HPDE6-E6E7 (cell line): ENCODE results near the gene SIGLECL1.
"Not testable (repeated sequence)": the region's sequence is repeated elsewhere in the genome, so short reads cannot be mapped to it uniquely, and the experiment has no call there.

Experiments
- DNase-seq: peaks from one replicate; pipeline ENCODE4 v3.0.0; 2011; ENCODE audit warnings: missing footprints; ENCODE audit errors: extremely low spot score

The SIGLECL1 gene

DNA sequence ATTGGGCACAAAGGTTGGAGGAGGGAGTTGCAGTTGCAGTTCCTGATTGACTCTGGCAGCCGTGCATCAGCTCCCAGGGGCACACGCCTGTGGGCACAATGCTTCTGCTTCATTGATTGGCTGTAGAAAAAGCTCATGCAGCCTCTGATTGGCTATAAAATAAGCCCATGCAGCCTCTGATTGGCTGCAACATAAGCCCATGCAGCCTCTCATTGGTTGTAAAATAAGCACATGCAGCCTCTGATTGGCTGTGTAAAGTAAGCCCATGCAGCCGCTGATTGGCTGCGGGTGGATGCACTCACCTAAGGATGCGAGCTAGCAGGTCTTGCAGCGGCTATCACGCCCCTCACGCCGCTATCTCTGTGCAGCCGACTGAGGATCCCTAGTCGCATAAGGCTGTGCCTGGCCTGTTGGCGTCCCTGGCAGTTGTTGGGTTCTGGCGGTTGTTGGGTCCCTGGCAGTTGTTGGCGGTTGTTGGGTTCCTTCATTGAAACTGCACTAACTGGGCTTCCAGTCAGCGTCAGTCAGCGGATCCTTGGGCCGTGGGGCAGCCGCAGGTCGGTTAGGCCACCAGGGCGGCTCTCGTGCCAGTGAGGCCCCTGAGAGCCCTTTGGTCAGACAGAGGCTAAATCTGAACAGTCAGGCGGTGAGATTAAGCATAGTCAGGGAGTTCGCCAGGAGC, at the start of gene SIGLECL1:
TSS of gene SIGLECL1 (plus strand) at position 295 of the 682 bp plus-strand sequence. CDS start 12,993 bp downstream, outside the sequence.
- no peak for DNase-seq

DNA sequence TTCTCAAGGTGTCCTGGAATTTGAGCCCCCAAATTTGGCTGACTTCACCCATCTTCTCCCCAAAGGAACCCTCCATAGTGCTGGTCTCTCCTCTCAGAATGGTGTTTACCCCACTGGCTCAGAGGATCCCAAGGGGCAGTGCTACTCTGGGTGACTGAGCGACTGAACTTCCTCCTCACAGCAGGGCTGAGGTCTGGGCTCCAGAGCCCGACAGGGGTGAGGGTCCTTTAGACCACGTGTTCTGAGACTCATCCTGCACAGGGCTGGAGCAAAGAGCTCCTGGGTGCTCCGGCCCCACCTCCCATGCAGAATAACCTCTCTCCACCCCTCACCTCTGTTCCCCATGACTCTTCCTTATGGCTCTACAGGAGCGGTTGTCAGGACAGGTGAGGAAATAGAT, 49.2 kb upstream of the SIGLECL1 start:
- no peak for DNase-seq

DNA sequence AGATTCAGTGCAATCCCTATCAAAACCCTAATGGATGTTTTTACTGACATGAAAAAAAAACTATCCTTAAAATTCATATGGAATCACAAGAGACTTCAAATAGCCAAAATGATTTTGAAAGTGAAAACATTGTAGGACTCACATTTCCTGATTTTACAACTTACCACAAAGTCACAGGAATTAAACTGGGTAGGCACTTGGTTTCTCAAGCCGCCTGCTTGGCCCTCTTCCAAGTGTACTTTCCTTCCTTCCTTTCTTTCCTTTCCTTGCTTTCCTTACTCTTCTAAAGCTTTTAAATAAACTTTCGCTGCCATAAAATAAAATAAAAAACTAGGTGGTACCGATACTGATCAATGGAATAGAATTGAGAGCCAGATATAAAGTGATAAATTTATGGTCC, 47.0 kb upstream of the SIGLECL1 start:
- no peak for DNase-seq

DNA sequence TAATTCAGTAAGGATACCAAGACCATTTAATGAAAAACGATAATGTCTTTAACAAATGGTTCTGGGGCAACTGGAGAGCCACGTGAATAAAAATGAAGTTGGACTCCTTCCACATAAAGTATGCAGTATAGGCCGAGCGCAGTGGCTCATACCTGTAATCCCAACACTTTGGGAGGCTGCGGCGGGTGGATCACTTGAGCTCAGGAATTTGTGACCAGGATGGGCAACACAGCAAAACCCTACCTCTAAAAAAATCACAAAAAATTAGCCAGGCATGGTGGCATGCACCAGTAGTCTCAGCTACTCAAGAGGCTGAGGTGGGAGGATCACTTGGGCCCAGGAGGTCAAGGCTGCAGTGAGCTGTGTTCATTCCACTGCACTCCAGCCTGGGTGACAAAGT, 46.6 kb upstream of the SIGLECL1 start:
- DNase-seq = no peak

DNA sequence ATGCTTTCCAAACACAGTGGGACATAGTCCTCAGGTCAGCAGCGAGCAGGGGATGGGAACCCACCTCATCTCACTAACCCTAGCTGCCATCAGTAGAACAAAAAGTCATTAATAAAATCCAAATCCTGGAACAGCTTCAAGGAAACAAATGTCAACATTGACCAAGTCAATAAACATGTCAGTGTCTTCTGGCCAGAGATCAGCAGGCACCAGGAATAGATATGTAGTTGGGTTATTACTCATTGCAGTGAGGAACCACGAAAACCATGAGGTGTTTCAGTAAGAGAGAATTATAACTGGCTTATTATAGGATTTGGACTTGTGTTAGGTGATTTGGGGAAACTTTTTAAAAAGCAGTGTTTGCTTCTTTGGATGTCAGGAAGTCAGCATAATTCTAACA, 43.1 kb upstream of the SIGLECL1 start:
- DNase-seq = no peak

DNA sequence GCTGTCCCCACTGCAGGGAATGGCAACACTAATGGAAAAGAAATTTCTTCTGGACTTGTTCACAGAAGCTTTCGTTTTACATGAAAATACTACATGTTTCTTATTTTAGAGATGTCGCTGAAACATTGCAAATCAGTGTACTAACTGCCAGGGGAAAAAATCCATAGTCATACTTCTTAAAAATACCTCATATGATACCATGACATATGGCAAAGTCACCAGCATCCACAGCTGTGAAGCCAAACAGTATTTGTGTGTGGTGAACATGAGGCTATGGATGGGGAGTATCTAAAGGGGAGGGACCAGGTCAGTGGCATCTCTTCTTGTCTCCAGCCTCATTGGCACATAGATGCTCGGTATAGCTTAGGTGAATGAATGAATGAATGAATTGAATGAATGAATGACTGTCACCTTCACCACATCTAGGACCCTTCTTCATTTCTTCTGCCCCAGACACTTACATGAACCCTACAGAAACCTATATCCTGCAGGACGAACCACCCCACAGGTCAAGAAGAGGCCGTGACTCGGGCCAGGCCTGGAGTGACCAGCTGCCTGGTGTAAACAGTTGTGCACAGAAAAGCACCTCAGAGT, 40.6 kb upstream of the SIGLECL1 start:
- DNase-seq = no peak

DNA sequence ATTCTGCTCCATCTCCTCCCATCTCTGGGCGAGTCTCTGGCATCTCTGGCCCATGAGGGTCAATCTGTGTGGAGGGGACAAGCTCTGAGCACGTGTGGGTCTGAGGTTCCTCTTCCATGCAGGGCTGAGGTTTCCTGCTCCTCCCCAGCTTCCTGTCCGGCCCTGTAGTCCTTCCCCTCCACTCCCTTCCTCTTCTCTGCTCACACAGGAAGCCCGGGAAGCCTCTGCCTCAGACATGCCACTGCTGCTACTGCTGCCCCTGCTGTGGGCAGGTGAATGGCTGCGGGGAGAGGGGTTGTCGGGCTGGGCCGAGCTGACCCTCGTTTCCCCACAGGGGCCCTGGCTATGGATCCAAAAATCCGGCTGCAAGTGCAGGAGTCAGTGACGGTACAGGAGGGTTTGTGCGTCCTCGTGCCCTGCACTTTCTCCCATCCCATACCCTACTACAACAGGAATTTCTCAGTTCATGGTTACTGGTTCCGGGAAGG, 40.0 kb upstream of the SIGLECL1 start:
- DNase-seq = not testable (repeated sequence)

DNA sequence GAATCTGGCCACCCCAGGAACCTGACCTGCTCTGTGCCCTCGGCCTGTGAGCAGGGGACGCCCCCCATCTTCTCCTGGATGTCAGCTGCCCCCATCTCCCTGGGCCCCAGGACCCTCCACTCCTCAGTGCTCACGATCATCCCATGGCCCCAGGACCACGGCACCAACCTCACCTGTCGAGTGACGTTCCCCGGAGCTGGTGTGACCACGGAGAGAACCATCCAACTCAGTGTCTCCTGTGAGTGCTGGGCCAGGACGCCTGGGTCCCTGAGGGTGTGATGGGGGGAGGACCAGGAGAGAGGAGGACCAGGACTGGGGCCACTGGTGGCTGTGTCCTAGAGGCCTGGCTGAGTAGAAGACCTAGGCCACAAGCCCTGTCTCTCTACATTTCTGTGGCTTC, 39.0 kb upstream of the SIGLECL1 start:
- DNase-seq = no peak

DNA sequence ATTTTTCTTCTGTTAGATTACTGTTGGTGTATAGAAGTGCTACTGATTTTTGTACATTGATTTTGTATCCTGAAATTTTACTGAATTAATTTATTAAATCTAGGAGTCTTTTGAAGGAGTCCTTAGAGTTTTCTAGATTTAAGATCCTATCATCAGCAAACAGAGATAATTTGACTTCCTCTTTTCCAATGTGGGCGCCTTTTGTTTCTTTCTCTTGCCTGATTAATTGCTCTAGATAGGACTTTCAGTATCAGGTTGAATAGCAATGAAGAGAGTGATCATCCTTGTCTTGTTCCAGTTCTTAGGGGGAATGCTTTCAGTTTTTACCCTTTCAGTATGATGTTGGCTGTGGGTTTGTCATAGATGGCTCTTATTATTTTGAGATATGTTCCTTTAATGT, 31.6 kb upstream of the SIGLECL1 start:
- no peak for DNase-seq

DNA sequence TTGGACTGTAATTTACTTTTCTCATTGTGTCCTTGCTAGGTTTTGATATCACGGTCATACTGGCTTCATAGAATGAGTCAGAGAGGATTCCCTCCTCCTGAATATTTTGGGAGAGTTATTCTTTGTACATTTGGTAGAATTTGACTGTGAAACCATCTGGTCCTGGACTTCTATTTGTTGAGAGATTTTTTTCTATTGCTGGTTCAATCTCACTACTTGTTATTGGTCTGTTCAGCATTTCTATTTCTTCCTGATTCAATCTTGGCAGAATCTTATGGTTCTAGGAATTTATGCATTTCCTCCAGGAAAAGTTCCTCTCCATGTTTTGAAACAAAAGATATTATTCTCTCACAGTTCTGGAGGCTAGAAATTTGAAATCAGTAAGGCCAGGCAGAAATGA, 30.9 kb upstream of the SIGLECL1 start:
- DNase-seq = no peak

DNA sequence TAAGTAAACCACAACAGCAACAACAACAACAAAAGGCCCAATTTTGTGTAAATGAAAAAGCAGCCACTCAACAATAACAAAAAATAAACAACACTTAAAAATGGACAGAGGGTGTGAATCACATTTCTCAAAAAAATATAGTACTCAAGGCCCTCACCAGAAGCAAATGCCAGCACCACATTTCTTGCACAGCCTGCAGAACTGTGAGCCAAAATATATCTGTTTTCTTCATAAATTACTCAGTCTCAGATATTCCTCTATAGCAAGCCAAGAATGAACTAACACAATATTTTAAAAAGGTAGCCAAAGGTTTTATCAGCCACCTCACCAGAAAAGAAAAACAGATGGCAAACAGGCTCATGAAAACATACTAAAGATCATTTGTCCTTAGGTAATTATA, 29.9 kb upstream of the SIGLECL1 start:
- no peak for DNase-seq

DNA sequence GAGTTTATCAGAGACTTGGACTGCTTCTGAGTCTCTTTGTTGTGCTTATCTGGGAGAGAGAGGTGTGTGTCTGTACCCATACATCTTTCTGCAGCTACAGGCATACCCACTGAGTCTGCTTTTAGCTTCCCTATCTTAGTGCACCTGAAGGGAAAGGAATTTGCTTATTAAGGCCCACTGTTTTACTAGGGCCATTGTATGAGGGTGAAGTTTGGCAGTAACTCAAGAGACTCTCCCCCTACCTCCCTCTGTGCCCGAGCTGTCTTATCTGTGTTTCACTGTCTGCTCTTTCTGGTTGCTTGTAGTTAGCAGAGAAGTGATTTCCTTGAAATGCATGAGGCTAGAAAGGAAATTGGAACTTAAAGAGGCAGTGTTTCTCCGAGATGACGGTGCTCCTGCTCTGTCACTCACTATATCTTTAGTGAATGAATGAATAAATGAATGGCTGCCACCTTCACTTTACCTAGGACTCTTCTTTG, 26.7 kb upstream of the SIGLECL1 start:
- no peak for DNase-seq

DNA sequence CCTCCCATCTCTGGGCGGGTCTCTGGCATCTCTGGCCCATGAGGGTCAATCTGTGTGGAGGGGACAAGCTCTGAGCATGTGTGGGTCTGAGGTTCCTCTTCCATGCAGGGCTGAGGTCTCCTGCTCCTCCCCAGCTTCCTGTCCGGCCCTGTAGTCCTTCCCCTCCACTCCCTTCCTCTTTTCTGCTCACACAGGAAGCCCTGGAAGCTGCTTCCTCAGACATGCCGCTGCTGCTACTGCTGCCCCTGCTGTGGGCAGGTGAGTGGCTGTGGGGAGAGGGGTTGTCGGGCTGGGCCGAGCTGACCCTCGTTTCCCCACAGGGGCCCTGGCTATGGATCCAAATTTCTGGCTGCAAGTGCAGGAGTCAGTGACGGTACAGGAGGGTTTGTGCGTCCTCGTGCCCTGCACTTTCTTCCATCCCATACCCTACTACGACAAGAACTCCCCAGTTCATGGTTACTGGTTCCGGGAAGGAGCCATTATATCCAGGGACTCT, 25.9 kb upstream of the SIGLECL1 start, which contains the start of gene CD33:
TSS of gene CD33 (plus strand) at position 183 of the 496 bp plus-strand sequence. CDS start at position 222, 39 bp downstream.
- DNase-seq = not testable (repeated sequence)

DNA sequence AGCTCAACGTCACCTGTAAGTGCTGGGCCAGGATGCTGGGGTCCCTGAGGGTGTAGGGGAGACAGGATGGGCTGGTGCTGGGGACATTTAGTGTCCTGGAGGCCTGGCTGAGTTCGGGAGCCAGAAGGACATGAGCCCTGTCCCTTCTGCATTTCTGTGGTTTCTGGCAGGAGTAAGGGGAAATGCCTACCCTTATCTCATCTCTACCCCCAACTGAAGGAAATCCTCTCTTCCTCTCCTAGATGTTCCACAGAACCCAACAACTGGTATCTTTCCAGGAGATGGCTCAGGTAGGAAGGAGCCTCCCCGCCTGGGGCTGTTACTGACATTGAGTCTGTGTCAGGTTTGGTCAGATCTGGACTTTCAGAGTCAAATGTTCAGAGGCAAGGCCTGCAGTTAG, 24.8 kb upstream of the SIGLECL1 start:
- DNase-seq = no peak

DNA sequence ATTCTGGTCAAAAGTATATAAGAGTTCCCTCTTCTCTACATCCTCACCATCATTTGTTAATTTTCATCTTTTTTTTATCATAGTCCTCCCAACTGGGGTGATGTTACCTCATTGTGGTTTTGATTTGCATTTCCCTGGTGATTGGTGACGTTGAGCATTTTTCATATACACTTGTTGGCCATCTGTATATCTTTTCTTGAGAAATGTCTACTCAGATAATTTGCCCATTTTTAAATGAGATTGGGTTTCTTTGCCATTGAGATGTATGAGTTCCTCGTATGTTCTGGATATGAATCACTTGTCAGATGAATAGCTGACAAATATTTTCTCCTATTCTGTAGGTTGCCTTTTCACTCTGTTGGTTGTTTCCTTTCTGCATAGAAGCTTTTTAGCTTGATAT, 23.6 kb upstream of the SIGLECL1 start:
- no peak for DNase-seq

DNA sequence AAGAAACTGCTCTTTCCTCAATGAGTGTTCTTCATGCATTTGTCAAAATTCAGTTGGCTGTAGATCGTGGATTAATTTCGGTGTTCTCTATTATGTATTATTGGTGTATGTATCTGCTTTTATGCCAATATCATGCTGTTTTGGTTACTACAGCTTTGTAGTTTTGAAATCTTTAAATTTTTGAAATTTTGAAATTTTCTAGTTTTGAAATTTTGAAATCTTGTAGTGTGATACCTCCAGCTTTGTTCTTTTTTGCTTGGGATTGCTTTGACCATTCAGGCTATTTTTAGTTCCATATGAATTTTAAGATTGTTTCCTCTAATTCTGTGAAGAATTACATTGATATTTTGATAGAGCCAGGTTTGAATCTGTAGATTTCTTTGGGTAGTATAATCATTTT, 22.9 kb upstream of the SIGLECL1 start:
- no peak for DNase-seq

DNA sequence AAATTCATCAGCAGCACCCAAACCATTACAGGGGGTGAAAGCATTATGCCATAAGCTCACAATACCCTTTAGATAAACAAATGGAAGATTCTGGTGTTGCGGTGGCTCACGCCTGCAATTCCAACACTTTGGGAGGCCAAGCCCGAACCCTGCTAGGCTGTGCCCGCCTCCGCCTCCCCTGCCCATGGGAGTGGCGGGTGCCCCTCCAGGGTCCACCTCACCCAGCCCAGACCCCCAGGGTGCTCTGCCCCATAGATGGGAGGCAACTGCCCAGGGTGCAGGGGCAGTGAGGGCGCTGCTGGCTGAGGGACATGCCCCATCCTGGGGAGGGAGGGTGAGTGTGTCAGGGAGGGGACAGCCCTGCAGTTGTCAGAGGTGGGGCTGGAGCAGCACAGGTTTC, 10.0 kb upstream of the SIGLECL1 start:
- DNase-seq = no peak

DNA sequence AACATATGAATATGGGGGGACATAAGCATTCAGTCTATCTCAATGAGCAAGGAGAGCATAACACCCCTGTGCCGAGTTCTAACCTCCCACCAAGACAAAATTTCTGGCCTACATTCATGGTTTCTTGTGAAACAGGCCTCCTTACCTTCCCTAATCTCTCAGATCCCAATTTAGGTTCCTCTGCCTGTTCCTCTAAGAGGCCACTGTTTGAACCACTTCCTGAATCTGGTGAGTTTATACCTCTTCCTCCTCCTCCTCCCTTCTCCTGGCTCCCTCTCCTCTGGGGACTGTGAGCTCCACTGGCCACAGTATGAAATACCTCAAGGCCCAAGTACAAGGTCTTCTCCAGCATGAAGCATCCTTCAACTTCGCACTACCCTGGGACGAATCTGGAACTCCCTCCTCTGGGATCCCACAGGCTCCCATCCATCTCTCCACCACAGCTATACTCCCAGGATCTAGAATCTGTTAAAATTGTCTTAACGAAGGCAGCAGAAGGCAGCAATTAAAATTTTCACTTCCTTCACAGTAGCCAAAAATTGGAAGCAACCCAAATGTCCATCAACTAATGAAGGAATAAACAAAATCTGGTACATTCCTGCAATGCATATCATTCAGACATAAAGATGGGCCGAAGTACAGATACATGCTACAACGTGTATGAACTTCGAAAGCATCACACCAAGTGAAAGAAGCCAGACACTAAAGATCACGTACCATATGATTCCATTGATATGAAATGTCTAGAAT, 7.8 kb upstream of the SIGLECL1 start:
- DNase-seq = no peak

DNA sequence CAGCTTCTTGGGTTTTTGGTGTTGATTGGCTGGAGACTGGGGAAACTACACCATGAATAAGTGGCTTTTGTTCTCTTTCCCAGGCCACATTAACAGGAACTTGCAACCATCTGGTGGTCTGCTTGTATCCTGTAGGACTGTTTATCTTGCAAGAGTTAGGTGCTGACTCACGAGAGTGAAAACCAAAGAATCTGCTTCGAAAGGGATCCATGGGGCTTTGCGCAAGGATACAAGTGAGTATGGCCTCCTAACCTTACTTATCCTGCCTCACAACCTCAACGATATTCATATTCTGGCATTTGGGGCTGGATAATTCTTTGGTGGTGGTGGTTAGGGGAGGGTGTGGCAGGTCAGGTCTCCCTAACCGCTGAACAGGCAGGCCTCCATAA, 4.7 kb upstream of the SIGLECL1 start:
- DNase-seq = no peak

DNA sequence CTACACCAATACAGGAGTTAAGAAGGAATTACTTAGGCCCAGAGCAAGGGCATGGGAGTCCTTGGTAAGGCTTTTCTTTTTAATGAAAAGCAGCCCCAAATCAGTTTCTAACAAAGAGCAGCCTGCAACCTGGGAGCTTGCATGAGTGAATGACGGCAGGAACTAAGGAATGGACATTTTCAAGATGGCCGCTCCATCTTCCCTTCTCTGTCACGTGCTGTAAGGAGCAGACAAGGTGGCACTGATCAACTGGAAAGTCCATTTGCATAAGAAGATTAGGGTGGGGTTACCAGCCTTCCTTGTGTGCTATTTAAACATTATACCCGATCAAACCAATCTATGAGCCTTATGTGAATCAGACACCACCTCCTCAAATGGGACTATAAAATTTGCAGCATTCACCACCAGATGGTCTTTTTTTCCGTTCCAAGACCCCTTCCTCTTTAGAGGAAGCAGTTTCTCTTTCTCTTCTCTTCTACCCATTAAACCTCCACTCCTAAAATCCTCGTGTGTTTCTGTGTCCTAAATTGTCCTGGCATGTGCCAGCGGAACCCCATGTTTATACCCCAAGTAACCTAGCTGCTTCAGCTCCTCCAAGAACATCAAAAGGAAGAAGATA, 2.8 kb upstream of the SIGLECL1 start:
- DNase-seq = no peak

DNA sequence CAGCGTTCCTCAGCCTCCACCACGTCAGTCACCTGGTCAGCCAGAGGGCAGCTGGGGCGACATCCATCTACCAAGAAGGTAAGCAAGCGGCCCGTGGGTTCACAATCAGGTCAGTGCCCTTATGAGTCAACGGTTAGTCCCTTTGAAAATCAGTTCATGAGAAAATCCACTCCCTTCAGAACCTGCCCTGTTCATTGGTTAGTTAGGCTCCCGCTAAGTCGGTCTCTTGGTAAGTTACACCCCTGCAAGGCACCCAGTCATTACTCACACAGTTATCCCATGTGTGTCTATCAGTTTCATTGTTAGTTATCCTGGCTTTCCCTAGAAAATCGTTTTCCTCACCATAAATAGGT, 564 bp downstream of the SIGLECL1 start:
- no peak for DNase-seq
